HepG2 (cell line): ENCODE data around the gene SLC6A9. TPM values are rescaled to one million over a fixed set of nuclear protein-coding genes. Genes with fewer than 3 reads are reported as not detected.

ENCODE experiments used
- ATAC-seq: fragments of 200-7000 bp; cut with Tn5 transposase; 3 replicates; pipeline ENCODE4 v1.9.1; 2020; ENCODE audit warnings: mild to moderate bottlenecking, moderate library complexity
- BruUV-seq: library from RNA; stranded (reverse); fragments of 400-500 nt; replicated peaks from 2 replicates; lab custom pipeline; 2021; lab: Mats Ljungman, UMichigan
- CTCF ChIA-PET: fragments of 300-600 bp; formaldehyde crosslinking; extraction: SDS; loops from one replicate; lab custom pipeline; 2021; ENCODE audit warnings: low total read pairs, inconsistent platforms, low intra/inter-chr PET ratio; lab: Yijun Ruan, JAX
- POLR2A ChIA-PET: fragments of 350-600 bp; sonication (Branson Sonifier 250); formaldehyde crosslinking; loops from one replicate; lab custom pipeline; 2020; ENCODE audit warnings: antibody characterized with exemption, inconsistent platforms; lab: Yijun Ruan, JAX
- DNase-seq: peaks from one replicate; pipeline ENCODE4 v3.0.0-alpha.2; 2015; ENCODE audit warnings: low spot score
- FAIRE-seq: peaks from 3 replicates; lab custom pipeline; 2011; peaks lifted over from hg19 to GRCh38; lab: Jason Lieb, UNC
- H2AFZ ChIP-seq: one replicate; pipeline ENCODE4 v1.6.1; 2011; ENCODE audit warnings: low read length, inconsistent platforms
- H3K27ac ChIP-seq: fragments of 300-600 bp; 3 replicates; pipeline ENCODE4 v1.8.0; 2011; ENCODE audit warnings: mixed run types, mild to moderate bottlenecking, mixed read lengths, low read length, inconsistent platforms; ENCODE audit not compliant: insufficient read depth; ENCODE audit errors: extremely low read length
- H3K27me3 ChIP-seq, 2 experiments: fragments of 200-600 bp in 1 of 2; 2 replicates in 1 of 2; 3 replicates in 1 of 2; pipeline versions ENCODE4 v1.6.0 to v1.8.0; 2011; ENCODE audit warnings: low read length in 2 of 2, mild to moderate bottlenecking in 2 of 2, moderate library complexity in 2 of 2, inconsistent platforms in 1 of 2; ENCODE audit not compliant: insufficient read depth in 2 of 2, control insufficient read depth in 1 of 2
- H3K36me3 ChIP-seq, 2 experiments: fragments of 200-600 bp in 1 of 2; replicated peaks in 1 of 2; 2 replicates in 1 of 2; 3 replicates in 1 of 2; pipeline versions ENCODE4 v1.5.1 to v1.8.0; 2011; ENCODE audit warnings: low read length in 2 of 2, inconsistent platforms in 1 of 2; ENCODE audit not compliant: insufficient read depth in 2 of 2, control insufficient read depth in 1 of 2
- H3K4me1 ChIP-seq: 2 replicates; pipeline ENCODE4 v1.5.1; 2012; ENCODE audit warnings: low read length, inconsistent platforms; ENCODE audit not compliant: insufficient read depth
- H3K4me2 ChIP-seq: 2 replicates; pipeline ENCODE4 v1.6.0; 2011; ENCODE audit warnings: low read depth, low read length, inconsistent platforms
- H3K4me3 ChIP-seq, 3 experiments: fragments of 200-600 bp in 1 of 3; sonication (generic), shearing (Covaris generic) in 1 of 3; replicated peaks in 1 of 3; 2 replicates each; pipeline ENCODE4 v1.5.1; 2011 to 2016; ENCODE audit warnings: low read length in 3 of 3, inconsistent platforms in 2 of 3, low read depth in 2 of 3, mild to moderate bottlenecking in 2 of 3, control low read depth in 1 of 3, mixed read lengths in 1 of 3; ENCODE audit not compliant: insufficient read depth in 1 of 3
- H3K79me2 ChIP-seq: one replicate; pipeline ENCODE4 v1.6.1; 2011; ENCODE audit warnings: low read length, inconsistent platforms; ENCODE audit not compliant: insufficient read depth
- H3K9ac ChIP-seq: 2 replicates; pipeline ENCODE4 v1.6.0; 2011; ENCODE audit warnings: mild to moderate bottlenecking, low read depth, low read length, inconsistent platforms; ENCODE audit not compliant: insufficient read depth
- H3K9me3 ChIP-seq: 2 replicates; pipeline ENCODE4 v1.5.1; 2012; ENCODE audit warnings: mild to moderate bottlenecking, low read length
- H4K20me1 ChIP-seq: 2 replicates; pipeline ENCODE4 v1.6.0; 2011; ENCODE audit warnings: inconsistent platforms, mild to moderate bottlenecking, low read length, moderate library complexity; ENCODE audit not compliant: insufficient read depth
- CBFB ChIP-seq: sonication (generic); formaldehyde crosslinking; IDR thresholded peaks from 2 replicates; pipeline ENCODE4 v1.4.0; 2020; ENCODE audit warnings: missing genetic modification reagents
- ELF3 ChIP-seq: IDR thresholded peaks from 2 replicates; pipeline ENCODE4 v1.6.1; 2016; ENCODE audit warnings: missing genetic modification reagents, missing compliant biosample characterization
- FIP1L1 ChIP-seq: fragments of 200-400 bp; formaldehyde crosslinking; IDR thresholded peaks from 2 replicates; pipeline ENCODE4 v1.6.1; 2018; ENCODE audit warnings: low read depth, mild to moderate bottlenecking, low read length, moderate library complexity, borderline replicate concordance; ENCODE audit not compliant: insufficient read depth
- MXI1 ChIP-seq: IDR thresholded peaks from 3 replicates; pipeline ENCODE4 v1.6.1; 2012; ENCODE audit warnings: low read depth, low read length, inconsistent platforms, borderline replicate concordance
- MZF1 ChIP-seq: sonication (generic); formaldehyde crosslinking; IDR thresholded peaks from 2 replicates; pipeline ENCODE4 v1.8.1; 2023; ENCODE audit warnings: mild to moderate bottlenecking, missing genetic modification reagents, borderline replicate concordance
- NFYB ChIP-seq: sonication (generic); formaldehyde crosslinking; IDR thresholded peaks from 2 replicates; pipeline ENCODE4 v1.4.0; 2020; ENCODE audit warnings: missing genetic modification reagents
- PCBP2 ChIP-seq: fragments of 200-400 bp; formaldehyde crosslinking; optimal IDR thresholded peaks from 2 replicates; pipeline ENCODE3; 2018; ENCODE audit warnings: low read length, low read depth; ENCODE audit not compliant: poor library complexity, severe bottlenecking
- POLR2AphosphoS2 ChIP-seq: IDR thresholded peaks from 2 replicates; pipeline ENCODE4 v1.6.1; 2011; ENCODE audit warnings: low read depth, low read length, improper control_type of control experiment
- TCF7 ChIP-seq: sonication (generic); IDR thresholded peaks from 2 replicates; pipeline ENCODE4 v1.6.1; 2016; ENCODE audit warnings: antibody characterized with exemption, low read depth
- ZNF350 ChIP-seq: sonication (generic); formaldehyde crosslinking; IDR thresholded peaks from 2 replicates; pipeline ENCODE4 v1.4.0; 2020; ENCODE audit warnings: mild to moderate bottlenecking, low read depth, missing genetic modification reagents, borderline replicate concordance
- WGBS: methylation state at CpG from one replicate; pipeline ENCODE4 v1.1.6; 2017; ENCODE audit warnings: low lambda C conversion rate; 5-methylcytosine and 5-hydroxymethylcytosine counted together
- in situ Hi-C: cut with HindIII; loops from 2 replicates; pipeline ENCODE4 v1.10.0; 2017; ENCODE audit warnings: low pct_unique_long_range_greater_than_20kb; ENCODE audit not compliant: extremely low pct_ligation_motif_present
- intact Hi-C: fragments of 100-400 bp; cut with micrococcal nuclease; formaldehyde crosslinking; loops from one replicate; pipeline ENCODE4 v1.10.0; 2022; ENCODE audit not compliant: unreplicated experiment
- polyA plus RNA-seq, 8 experiments: library from polyadenylated mRNA; depleted of rRNA in 3 of 8; stranded (reverse) in 7 of 8; unstranded in 1 of 8; fragments of >200 nt; fragmentation: Illumina TruSeq in 4 of 8; extraction: Trizol in 4 of 8; gene quantifications; 2 replicates each; pipeline versions ENCODE4 v1.2.1 to v1.2.3, GENCODE V29; 2011 to 2016; ENCODE audit warnings: low read depth in 4 of 8, missing spikeins in 1 of 8, mixed read lengths in 1 of 8; ENCODE audit not compliant: insufficient read depth in 1 of 8
- total RNA-seq, 5 experiments: library from RNA; depleted of rRNA; stranded (reverse); fragments of >200 nt; fragmentation: Illumina TruSeq; extraction: Trizol; gene quantifications; 2 replicates each; pipeline ENCODE4 v1.2.3, GENCODE V29; 2016; ENCODE audit warnings: low read depth in 1 of 5
- TF ChIP-seq, protein P1 (sequence below): IDR thresholded peaks from 2 replicates; pipeline ENCODE4 v1.6.1; 2016; ENCODE audit warnings: control low read depth
- TF ChIP-seq, protein P2 (sequence below): sonication (generic); formaldehyde crosslinking; IDR thresholded peaks from 2 replicates; pipeline ENCODE4 v1.9.0; 2022; ENCODE audit warnings: low read depth, missing genetic modification reagents

The SLC6A9 gene
- total and polyA plus RNA-seq, 2 of the 13 experiments (the other 11 are each of a cell fraction or from before 2014, with no cell fraction given), result 8.5 to 9.9 TPM

DNA sequence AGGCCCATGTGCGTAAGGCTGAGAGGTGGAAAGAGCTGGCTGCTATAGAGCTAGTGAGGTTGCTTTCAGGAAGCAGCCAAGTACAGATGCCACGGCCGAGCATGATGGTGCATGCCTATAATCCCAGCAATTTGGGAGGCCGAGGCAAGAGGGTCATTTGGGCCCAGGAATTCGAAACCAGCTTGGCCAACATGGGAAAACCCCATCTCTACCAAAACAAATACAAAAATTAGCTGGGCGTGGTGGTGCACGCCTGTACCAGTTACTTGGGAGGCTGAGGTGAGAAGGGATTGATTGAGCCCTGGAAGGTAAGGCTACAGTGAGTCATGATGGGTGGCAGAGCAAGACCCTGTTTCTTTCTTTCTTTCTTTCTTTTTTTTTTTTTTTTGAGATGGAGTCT, 37.2 kb downstream of the SLC6A9 start:
- intact Hi-C loops, result loop anchor here (2.0 kb wide), 1 partner anchor 43 kb away; no protein-coding TSS in a partner anchor
- ATAC-seq, result no peak
- TSS peak; percentile 19 for BruUV-seq
- no peak for FAIRE-seq
- no peak overlapping the region for H2AFZ ChIP-seq
- ChIA-PET CTCF (interaction anchor here (1.5 kb wide), 1 partner anchor 54 kb away, joined by 6 read pairs; no protein-coding TSS in a partner anchor), POLR2A (interaction anchor here (0.7 to 1.1 kb wide), 2 partner anchors 16 to 30 kb away, joined by 3 read pairs; no protein-coding TSS in a partner anchor)
- WGBS, result 85% methylated on average over 6 of the region's 7 CpGs
- DNase-seq, result no peak
- no peak overlapping the region for H3K27ac ChIP-seq
- peaks cover 54% of the 10 kb centered on the region for H3K4me1 ChIP-seq
- no peak overlapping the region for H3K4me3 ChIP-seq
- no peak for TF ChIP-seq ELF3 (CRISPR knock-in tag)
- TF ChIP-seq, protein P1, sequence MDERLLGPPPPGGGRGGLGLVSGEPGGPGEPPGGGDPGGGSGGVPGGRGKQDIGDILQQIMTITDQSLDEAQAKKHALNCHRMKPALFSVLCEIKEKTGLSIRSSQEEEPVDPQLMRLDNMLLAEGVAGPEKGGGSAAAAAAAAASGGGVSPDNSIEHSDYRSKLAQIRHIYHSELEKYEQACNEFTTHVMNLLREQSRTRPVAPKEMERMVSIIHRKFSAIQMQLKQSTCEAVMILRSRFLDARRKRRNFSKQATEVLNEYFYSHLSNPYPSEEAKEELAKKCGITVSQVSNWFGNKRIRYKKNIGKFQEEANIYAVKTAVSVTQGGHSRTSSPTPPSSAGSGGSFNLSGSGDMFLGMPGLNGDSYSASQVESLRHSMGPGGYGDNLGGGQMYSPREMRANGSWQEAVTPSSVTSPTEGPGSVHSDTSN, result no peak
- no peak for TF ChIP-seq POLR2AphosphoS2
- no peak for TF ChIP-seq MXI1
- TF ChIP-seq PCBP2, result no peak
- TF ChIP-seq NFYB (CRISPR knock-in tag), result no peak
- TF ChIP-seq ZNF350 (CRISPR knock-in tag), result no peak
- TF ChIP-seq MZF1 (CRISPR knock-in tag), result no peak
- no peak for TF ChIP-seq CBFB (CRISPR knock-in tag)
- TF ChIP-seq FIP1L1, result no peak
- TF ChIP-seq TCF7, result no peak
- TF ChIP-seq, protein P2, sequence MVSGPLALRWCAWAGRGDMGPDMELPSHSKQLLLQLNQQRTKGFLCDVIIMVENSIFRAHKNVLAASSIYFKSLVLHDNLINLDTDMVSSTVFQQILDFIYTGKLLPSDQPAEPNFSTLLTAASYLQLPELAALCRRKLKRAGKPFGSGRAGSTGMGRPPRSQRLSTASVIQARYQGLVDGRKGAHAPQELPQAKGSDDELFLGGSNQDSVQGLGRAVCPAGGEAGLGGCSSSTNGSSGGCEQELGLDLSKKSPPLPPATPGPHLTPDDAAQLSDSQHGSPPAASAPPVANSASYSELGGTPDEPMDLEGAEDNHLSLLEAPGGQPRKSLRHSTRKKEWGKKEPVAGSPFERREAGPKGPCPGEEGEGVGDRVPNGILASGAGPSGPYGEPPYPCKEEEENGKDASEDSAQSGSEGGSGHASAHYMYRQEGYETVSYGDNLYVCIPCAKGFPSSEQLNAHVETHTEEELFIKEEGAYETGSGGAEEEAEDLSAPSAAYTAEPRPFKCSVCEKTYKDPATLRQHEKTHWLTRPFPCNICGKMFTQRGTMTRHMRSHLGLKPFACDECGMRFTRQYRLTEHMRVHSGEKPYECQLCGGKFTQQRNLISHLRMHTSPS (CRISPR knock-in tag), result no peak
- TF ChIP-seq, all 625 proteins: peak for 0
- H3K9ac ChIP-seq, result no peak overlapping the region
- H3K79me2 ChIP-seq, result no peaks in the 10 kb centered on the region
- in situ Hi-C loops, result no loop called here
- no peaks in the 10 kb centered on the region for H3K27me3 ChIP-seq
- H3K4me2 ChIP-seq, result no peak overlapping the region
- H3K9me3 ChIP-seq, result no peaks in the 10 kb centered on the region
- no peaks in the 10 kb centered on the region for H3K36me3 ChIP-seq
- H4K20me1 ChIP-seq, result no peaks in the 10 kb centered on the region
